ENCODE measurements around the gene NME9.

Gene NME9

GRCh38 chr3:138271189-138271794, 58.4 kb downstream of the NME9 start:
- no peak for DNase-seq

DNA sequence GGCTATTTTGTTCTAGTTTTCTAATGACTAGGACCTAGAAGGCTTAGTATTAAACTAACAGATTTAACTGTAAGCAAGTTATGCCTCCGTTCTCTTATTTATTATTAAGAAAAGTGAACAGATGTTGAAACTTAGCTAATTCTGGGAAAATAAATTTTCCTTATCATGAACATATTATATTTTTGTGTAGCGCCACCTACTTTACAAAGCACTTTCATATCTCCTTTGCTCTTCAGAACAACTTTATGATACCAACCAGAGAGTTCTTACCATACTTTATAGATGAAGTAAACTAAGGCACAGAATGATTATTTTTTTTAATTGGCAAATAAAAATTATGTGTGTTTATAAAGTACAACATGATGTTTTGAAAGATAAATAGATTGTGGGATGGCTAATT, 59.4 kb downstream of the NME9 start:
- DNase-seq = no peak

GRCh38 chr3:138267083-138267482, 62.6 kb downstream of the NME9 start:
- DNase-seq = no peak

- DNase-seq = no peak
These were observed 63.9 kb downstream of the NME9 start for GRCh38 chr3:138265745-138266144.

GRCh38 chr3:138263104-138263503, 66.5 kb downstream of the NME9 start:
- no peak for DNase-seq

DNA sequence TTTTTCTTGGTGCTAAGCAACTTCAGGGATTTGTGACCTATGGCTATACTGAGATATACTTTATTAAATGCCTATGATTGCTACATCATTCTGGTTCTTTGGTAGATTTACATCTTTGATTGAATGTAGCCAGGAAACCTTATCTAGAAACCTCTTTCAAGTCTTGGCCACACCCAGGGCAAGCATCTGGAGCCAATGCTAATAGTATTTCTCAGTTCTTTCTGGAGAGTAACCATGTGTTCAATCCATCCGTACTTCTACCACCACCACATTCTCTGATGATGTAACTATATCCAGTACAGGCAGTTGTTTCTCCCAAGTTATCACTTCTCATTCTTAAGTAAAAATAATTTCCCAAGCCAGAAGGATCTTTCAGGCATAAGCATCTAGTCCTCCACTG, 69.0 kb downstream of the NME9 start:
- DNase-seq = no peak

- DNase-seq = no peak
These were observed 70.5 kb downstream of the NME9 start for GRCh38 chr3:138259126-138259525.

DNA sequence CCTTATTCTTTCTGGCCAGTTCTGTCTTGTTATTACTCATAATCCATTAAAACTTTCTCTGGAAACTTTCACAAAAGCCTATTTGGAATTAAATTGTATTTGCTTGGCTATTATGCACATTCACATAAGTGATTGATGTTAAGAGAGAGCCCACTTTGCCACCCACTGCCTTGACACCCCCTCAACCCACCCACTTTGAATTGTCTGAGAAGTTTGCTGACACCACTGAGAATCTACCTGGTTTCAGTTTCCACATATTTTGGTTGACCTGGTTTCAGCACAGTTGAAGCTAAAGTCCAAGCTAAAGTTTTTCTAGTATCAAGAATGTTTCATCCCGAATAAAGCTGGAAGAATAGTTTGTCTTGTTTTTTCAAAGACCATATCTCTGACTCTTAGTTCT, 71.7 kb downstream of the NME9 start:
- DNase-seq = no peak

- DNase-seq = peak; percentile 19
These were observed 73.6 kb downstream of the NME9 start for GRCh38 chr3:138256022-138256421.

DNA sequence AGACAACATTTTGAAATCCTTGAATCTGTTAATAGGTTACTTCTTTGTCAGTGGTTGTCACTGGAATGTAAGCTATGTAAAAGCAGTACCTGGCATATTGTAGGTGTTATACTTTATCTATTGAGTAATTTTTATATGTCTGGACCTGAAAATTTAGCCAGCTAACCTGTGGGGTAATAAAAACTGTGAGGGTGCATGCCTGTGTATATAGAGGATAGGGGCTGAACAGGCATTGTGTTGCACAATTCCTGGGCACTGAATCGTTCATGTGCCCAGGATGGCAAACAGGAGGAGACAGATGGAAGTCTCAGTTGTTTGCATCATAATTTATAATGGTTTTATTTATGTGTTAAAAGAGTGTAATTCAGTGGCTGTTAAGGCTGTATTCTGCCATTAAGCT, 75.4 kb downstream of the NME9 start:
- no peak for DNase-seq

DNA sequence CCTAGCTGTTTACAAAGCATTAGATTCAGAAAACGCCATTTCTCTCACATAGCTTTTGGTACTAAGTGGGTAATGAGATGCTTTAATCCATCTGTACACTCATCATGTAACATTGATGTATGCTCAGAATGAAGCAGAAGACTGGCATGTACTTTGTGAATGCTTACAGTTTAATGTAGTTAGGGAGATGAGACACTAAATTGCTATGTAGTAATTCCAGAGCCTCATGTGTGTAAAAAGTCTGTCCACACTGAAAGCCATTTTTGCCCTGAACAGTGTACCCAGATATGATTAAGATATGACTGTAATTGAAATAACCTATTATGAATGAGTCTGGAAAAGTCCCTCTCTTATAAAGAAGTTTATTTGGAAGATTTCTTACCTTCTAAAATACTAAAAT, 76.0 kb downstream of the NME9 start:
- DNase-seq = no peak
